GM23248 (cell line): ENCODE data around the gene NFIX. TPM values are rescaled to one million over a fixed set of nuclear protein-coding genes. Genes with fewer than 3 reads are reported as not detected.
A peak's percentile ranks its signal among the peaks of the same experiment; 100 is the strongest.

Source experiments
- DNase-seq: peaks from one replicate; pipeline ENCODE4 v3.0.0-alpha.2; 2015
- H2AFZ ChIP-seq: fragments of 200-600 bp; sonication (generic); 2 replicates; pipeline ENCODE4 v1.6.1; 2016; ENCODE audit warnings: antibody characterized with exemption
- H3F3A ChIP-seq: fragments of 200-600 bp; sonication (generic); 2 replicates; pipeline ENCODE4 v1.6.1; 2016; ENCODE audit warnings: mild to moderate bottlenecking, antibody characterized with exemption, mixed run types; ENCODE audit not compliant: insufficient read depth
- H3K27ac ChIP-seq: fragments of 200-600 bp; sonication (generic); 2 replicates; pipeline ENCODE4 v1.5.1; 2016; ENCODE audit warnings: mild to moderate bottlenecking
- H3K27me3 ChIP-seq: fragments of 200-600 bp; sonication (generic); replicated peaks from 2 replicates; pipeline ENCODE4 v1.6.1; 2016; ENCODE audit warnings: mild to moderate bottlenecking; ENCODE audit not compliant: insufficient read depth
- H3K36me3 ChIP-seq: fragments of 200-600 bp; sonication (generic); 2 replicates; pipeline ENCODE4 v1.6.1; 2016; ENCODE audit warnings: low read depth, mild to moderate bottlenecking
- H3K4me1 ChIP-seq: fragments of 200-600 bp; sonication (generic); 2 replicates; pipeline ENCODE4 v1.6.1; 2016; ENCODE audit warnings: mild to moderate bottlenecking; ENCODE audit not compliant: insufficient read depth
- H3K4me2 ChIP-seq: fragments of 200-600 bp; sonication (generic); one replicate; pipeline ENCODE4 v1.6.1; 2016; ENCODE audit warnings: mild to moderate bottlenecking; ENCODE audit not compliant: unreplicated experiment
- H3K4me3 ChIP-seq: fragments of 200-600 bp; sonication (generic); 2 replicates; pipeline ENCODE4 v1.5.1; 2016; ENCODE audit warnings: mild to moderate bottlenecking
- H3K79me2 ChIP-seq: fragments of 200-600 bp; sonication (generic); 2 replicates; pipeline ENCODE4 v1.6.1; 2016; ENCODE audit warnings: mild to moderate bottlenecking; ENCODE audit not compliant: insufficient read depth
- H3K9ac ChIP-seq: fragments of 200-600 bp; sonication (generic); 2 replicates; pipeline ENCODE4 v1.6.1; 2016; ENCODE audit warnings: mild to moderate bottlenecking
- H3K9me2 ChIP-seq: fragments of 200-600 bp; sonication (generic); 2 replicates; pipeline ENCODE4 v1.6.1; 2016; ENCODE audit warnings: mixed run types, mild to moderate bottlenecking, moderate library complexity; ENCODE audit not compliant: insufficient read depth
- H3K9me3 ChIP-seq: fragments of 200-600 bp; sonication (generic); one replicate; pipeline ENCODE4 v1.6.1; 2017; ENCODE audit warnings: low read depth
- H4K20me1 ChIP-seq: fragments of 200-600 bp; sonication (generic); 2 replicates; pipeline ENCODE4 v1.6.0; 2016; ENCODE audit not compliant: insufficient read depth
- EZH2 ChIP-seq: fragments of 200-600 bp; sonication (generic); IDR thresholded peaks from 2 replicates; pipeline ENCODE4 v1.6.1; 2018; ENCODE audit warnings: antibody characterized with exemption, mild to moderate bottlenecking; ENCODE audit not compliant: insufficient read depth, poor library complexity, severe bottlenecking
- EZH2phosphoT487 ChIP-seq: fragments of 200-600 bp; sonication (generic); IDR thresholded peaks from 2 replicates; pipeline ENCODE4 v1.6.1; 2018; ENCODE audit warnings: antibody characterized with exemption, moderate library complexity, mild to moderate bottlenecking, low read depth; ENCODE audit not compliant: insufficient read depth
- WGBS, 2 experiments: methylation state at CpG; one replicate each; pipeline ENCODE4 v1.1.6; 2015 to 2017; ENCODE audit warnings: low lambda C conversion rate in 2 of 2, low coverage in 1 of 2; ENCODE audit errors: missing lambda C conversion rate in 2 of 2; 5-methylcytosine and 5-hydroxymethylcytosine counted together
- in situ Hi-C: fragments of 300-500 bp; cut with MboI; formaldehyde crosslinking; loops from 2 replicates; pipeline ENCODE4 v1.15.0; 2020
- polyA plus RNA-seq: library from polyadenylated mRNA; unstranded; fragments of >200 nt; fragmentation: Nextera tagmentation; extraction: Ambion mirVana; gene quantifications from 2 replicates; pipeline ENCODE4 v1.2.1, GENCODE V29; 2016
- total RNA-seq: library from RNA; depleted of rRNA; stranded (reverse); fragments of >200 nt; shearing (Covaris generic); gene quantifications from 2 replicates; pipeline ENCODE4 v1.2.3, GENCODE V29; 2014

NFIX gene
- total and polyA plus RNA-seq, 2 experiments from 2014 or later: 60.8 to 71.0 TPM

DNA sequence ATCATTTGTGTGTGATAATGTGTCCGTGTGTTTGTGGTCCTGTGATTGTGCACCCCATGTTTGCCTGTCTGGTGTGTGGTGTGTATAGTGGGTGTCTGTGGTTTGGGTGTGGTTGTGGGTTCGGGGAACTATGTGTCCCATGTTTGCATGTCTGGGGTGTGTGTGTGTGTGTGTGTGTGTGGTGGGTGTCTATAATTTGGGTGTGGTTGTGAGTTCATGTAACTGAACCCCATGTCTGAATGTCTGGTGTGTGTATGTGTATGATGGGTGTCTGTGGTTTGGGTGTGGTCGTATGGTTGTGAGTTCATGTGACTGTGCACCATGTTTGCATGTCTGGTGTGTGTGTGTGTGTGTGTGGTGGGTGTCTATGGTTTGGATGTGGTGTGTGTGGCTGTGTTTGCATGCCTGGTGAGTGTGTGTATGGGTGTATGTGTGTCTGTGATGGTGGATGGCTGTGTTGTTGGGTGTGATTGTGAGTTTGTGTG lies 11.1 kb upstream of the NFIX start:
- no peaks in the 10 kb centered on the region for H3F3A ChIP-seq
- no peak overlapping the region for H3K4me3 ChIP-seq
- WGBS, 2 experiments: 70 to 75% methylated on average over 3 of the region's 3 CpGs
- peak; percentile 44 for DNase-seq
- no peaks in the 10 kb centered on the region for H3K9me3 ChIP-seq
- no peaks in the 10 kb centered on the region for H3K27me3 ChIP-seq
- no peaks in the 10 kb centered on the region for H3K36me3 ChIP-seq
- TF ChIP-seq EZH2 (no peak), EZH2phosphoT487 (no peak)
- H3K9ac ChIP-seq: no peak overlapping the region
- no peaks in the 10 kb centered on the region for H3K9me2 ChIP-seq
- no peak overlapping the region for H3K4me2 ChIP-seq
- in situ Hi-C loops: loop anchor here (10.0 kb wide), 1 partner anchor 111 kb away; no protein-coding TSS in a partner anchor
- H3K79me2 ChIP-seq: no peaks in the 10 kb centered on the region
- no peak overlapping the region for H3K27ac ChIP-seq
- H3K4me1 ChIP-seq: 0 out of 2 replicates have a peak, but pooled peaks cover 11% of the 10 kb centered on the region
- H2AFZ ChIP-seq: no peak overlapping the region
- no peaks in the 10 kb centered on the region for H4K20me1 ChIP-seq

- Histone ChIP-seq H3K36me3 (no peaks in the 10 kb centered on the region), H3K79me2 (no peaks in the 10 kb centered on the region), H3K27me3 (no peaks in the 10 kb centered on the region), H3K9me3 (no peaks in the 10 kb centered on the region), H2AFZ (0 out of 2 replicates have a peak overlapping the region, but pooled peaks have one; percentile 15), H3K4me3 (no peak overlapping the region), H3K9ac (peak overlapping the region; percentile 22; the same call in 1 of the 2 replicates), H3K9me2 (no peaks in the 10 kb centered on the region), H3K27ac (no peak overlapping the region), H3F3A (no peaks in the 10 kb centered on the region), H4K20me1 (no peaks in the 10 kb centered on the region), H3K4me2 (peak overlapping the region; percentile 3), H3K4me1 (0 out of 2 replicates have a peak, but pooled peaks cover 11% of the 10 kb centered on the region)
- in situ Hi-C loops: loop anchor here (10.0 kb wide), 1 partner anchor 110 kb away; no protein-coding TSS in a partner anchor
- WGBS, 2 experiments: 10 to 14% methylated on average over 8 of the region's 10 CpGs
- no peak for DNase-seq
- TF ChIP-seq EZH2phosphoT487 (no peak), EZH2 (no peak)
Measured at GRCh38 chr19:12984683-12985048, 10.6 kb upstream of the NFIX start.

- peak overlapping the region; percentile 3 for H3K4me2 ChIP-seq
- H3K9me2 ChIP-seq: no peaks in the 10 kb centered on the region
- H3K79me2 ChIP-seq: no peaks in the 10 kb centered on the region
- H3K36me3 ChIP-seq: no peaks in the 10 kb centered on the region
- no peak for TF ChIP-seq EZH2
- TF ChIP-seq EZH2phosphoT487: no peak
- H3K9me3 ChIP-seq: no peaks in the 10 kb centered on the region
- H3K4me1 ChIP-seq: 0 out of 2 replicates have a peak, but pooled peaks cover 11% of the 10 kb centered on the region
- peak; percentile 88 for DNase-seq
- peak overlapping the region; percentile 15; the same call in 1 of the 2 replicates for H2AFZ ChIP-seq
- H4K20me1 ChIP-seq: no peaks in the 10 kb centered on the region
- no peaks in the 10 kb centered on the region for H3K27me3 ChIP-seq
- in situ Hi-C loops: loop anchor here (10.0 kb wide), 1 partner anchor 110 kb away; no protein-coding TSS in a partner anchor
- H3F3A ChIP-seq: no peaks in the 10 kb centered on the region
- 22 to 28% methylated on average over 16 of the region's 16 CpGs for WGBS, 2 experiments
- peak overlapping the region; percentile 22; the same call in 1 of the 2 replicates for H3K9ac ChIP-seq
- no peak overlapping the region for H3K27ac ChIP-seq
- no peak overlapping the region for H3K4me3 ChIP-seq
Measured at GRCh38 chr19:12985049-12985776, 10.1 kb upstream of the NFIX start.

- Histone ChIP-seq H3K27me3 (no peaks in the 10 kb centered on the region), H3K36me3 (no peaks in the 10 kb centered on the region), H3K4me3 (no peak overlapping the region), H4K20me1 (no peaks in the 10 kb centered on the region), H3K27ac (no peak overlapping the region), H3K9me3 (no peaks in the 10 kb centered on the region), H3K4me2 (no peak overlapping the region), H3K9me2 (no peaks in the 10 kb centered on the region), H3K4me1 (0 out of 2 replicates have a peak, but pooled peaks cover 11% of the 10 kb centered on the region), H3K9ac (no peak overlapping the region), H2AFZ (no peak overlapping the region), H3K79me2 (no peaks in the 10 kb centered on the region), H3F3A (no peaks in the 10 kb centered on the region)
- TF ChIP-seq EZH2phosphoT487 (no peak), EZH2 (no peak)
- in situ Hi-C loops: loop anchor here (10.0 kb wide), 1 partner anchor 108 kb away; no protein-coding TSS in a partner anchor
- WGBS, 2 experiments: 93 to 94% methylated on average over 12 of the region's 12 CpGs
- no peak for DNase-seq
Measured at GRCh38 chr19:12986726-12987125, 8.5 kb upstream of the NFIX start.
